ENCODE results near the gene DGKH.

DNA sequence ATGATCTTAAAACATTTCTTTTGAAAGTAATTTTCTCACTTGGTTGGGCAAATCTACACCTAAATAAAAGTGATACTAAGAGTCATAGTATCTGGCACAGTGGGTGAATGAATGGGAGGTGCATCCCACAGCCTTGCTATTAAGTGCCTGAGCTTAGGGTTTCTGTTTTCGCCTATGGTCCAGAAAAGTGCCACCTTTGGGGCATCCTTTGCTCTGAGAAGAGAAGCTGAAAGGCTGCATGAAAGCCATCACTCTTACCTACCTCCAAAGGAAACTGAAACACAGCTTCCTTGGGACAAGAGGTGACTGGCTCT lies 167.9 kb downstream of the DGKH start:
- TF ChIP-seq EZH2phosphoT487 (IDR thresholded peaks at IDR 0.05; ENCODE audit: borderline replicate concordance) (no peak), EZH2 (IDR thresholded peaks at IDR 0.05) (no peak), POLR2A (IDR thresholded peaks at IDR 0.05; ENCODE audit: borderline replicate concordance, extremely low read depth, insufficient read depth, insufficient read length) (no peak), YY1 (IDR thresholded peaks at IDR 0.05; ENCODE audit: extremely low read depth, insufficient replicate concordance, low read depth, low read length) (no peak), FOSL1 (IDR thresholded peaks at IDR 0.05; ENCODE audit: low read depth) (no peak), RAD21 (IDR thresholded peaks at IDR 0.05; ENCODE audit: low read depth) (no peak), CBX3 (IDR thresholded peaks at IDR 0.05; ENCODE audit: low read depth) (no peak), POLR2AphosphoS5 (IDR thresholded peaks at IDR 0.05; ENCODE audit: low read depth, low read length) (no peak), ZFX (IDR thresholded peaks at IDR 0.05) (no peak), SP1 (IDR thresholded peaks at IDR 0.05; ENCODE audit: low read depth) (no peak)
- TF ChIP-seq, protein P1, sequence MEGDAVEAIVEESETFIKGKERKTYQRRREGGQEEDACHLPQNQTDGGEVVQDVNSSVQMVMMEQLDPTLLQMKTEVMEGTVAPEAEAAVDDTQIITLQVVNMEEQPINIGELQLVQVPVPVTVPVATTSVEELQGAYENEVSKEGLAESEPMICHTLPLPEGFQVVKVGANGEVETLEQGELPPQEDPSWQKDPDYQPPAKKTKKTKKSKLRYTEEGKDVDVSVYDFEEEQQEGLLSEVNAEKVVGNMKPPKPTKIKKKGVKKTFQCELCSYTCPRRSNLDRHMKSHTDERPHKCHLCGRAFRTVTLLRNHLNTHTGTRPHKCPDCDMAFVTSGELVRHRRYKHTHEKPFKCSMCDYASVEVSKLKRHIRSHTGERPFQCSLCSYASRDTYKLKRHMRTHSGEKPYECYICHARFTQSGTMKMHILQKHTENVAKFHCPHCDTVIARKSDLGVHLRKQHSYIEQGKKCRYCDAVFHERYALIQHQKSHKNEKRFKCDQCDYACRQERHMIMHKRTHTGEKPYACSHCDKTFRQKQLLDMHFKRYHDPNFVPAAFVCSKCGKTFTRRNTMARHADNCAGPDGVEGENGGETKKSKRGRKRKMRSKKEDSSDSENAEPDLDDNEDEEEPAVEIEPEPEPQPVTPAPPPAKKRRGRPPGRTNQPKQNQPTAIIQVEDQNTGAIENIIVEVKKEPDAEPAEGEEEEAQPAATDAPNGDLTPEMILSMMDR (IDR thresholded peaks at IDR 0.05 in 2 of 3, conservative IDR thresholded peaks at IDR 0.05 in 1 of 3; ENCODE audit: borderline replicate concordance in 1 of 3, insufficient read depth in 1 of 3, low read depth in 2 of 3, low read length in 2 of 3): no peak; a peak in 1 of 6 replicates
- TF ChIP-seq, protein P2, sequence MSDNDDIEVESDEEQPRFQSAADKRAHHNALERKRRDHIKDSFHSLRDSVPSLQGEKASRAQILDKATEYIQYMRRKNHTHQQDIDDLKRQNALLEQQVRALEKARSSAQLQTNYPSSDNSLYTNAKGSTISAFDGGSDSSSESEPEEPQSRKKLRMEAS (IDR thresholded peaks at IDR 0.05): no peak
- TF ChIP-seq, protein P3, sequence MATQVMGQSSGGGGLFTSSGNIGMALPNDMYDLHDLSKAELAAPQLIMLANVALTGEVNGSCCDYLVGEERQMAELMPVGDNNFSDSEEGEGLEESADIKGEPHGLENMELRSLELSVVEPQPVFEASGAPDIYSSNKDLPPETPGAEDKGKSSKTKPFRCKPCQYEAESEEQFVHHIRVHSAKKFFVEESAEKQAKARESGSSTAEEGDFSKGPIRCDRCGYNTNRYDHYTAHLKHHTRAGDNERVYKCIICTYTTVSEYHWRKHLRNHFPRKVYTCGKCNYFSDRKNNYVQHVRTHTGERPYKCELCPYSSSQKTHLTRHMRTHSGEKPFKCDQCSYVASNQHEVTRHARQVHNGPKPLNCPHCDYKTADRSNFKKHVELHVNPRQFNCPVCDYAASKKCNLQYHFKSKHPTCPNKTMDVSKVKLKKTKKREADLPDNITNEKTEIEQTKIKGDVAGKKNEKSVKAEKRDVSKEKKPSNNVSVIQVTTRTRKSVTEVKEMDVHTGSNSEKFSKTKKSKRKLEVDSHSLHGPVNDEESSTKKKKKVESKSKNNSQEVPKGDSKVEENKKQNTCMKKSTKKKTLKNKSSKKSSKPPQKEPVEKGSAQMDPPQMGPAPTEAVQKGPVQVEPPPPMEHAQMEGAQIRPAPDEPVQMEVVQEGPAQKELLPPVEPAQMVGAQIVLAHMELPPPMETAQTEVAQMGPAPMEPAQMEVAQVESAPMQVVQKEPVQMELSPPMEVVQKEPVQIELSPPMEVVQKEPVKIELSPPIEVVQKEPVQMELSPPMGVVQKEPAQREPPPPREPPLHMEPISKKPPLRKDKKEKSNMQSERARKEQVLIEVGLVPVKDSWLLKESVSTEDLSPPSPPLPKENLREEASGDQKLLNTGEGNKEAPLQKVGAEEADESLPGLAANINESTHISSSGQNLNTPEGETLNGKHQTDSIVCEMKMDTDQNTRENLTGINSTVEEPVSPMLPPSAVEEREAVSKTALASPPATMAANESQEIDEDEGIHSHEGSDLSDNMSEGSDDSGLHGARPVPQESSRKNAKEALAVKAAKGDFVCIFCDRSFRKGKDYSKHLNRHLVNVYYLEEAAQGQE (IDR thresholded peaks at IDR 0.05; ENCODE audit: low read depth): no peak

Measured in HCT116 (cell line).